ENCODE data around the gene AHRR.

DNA sequence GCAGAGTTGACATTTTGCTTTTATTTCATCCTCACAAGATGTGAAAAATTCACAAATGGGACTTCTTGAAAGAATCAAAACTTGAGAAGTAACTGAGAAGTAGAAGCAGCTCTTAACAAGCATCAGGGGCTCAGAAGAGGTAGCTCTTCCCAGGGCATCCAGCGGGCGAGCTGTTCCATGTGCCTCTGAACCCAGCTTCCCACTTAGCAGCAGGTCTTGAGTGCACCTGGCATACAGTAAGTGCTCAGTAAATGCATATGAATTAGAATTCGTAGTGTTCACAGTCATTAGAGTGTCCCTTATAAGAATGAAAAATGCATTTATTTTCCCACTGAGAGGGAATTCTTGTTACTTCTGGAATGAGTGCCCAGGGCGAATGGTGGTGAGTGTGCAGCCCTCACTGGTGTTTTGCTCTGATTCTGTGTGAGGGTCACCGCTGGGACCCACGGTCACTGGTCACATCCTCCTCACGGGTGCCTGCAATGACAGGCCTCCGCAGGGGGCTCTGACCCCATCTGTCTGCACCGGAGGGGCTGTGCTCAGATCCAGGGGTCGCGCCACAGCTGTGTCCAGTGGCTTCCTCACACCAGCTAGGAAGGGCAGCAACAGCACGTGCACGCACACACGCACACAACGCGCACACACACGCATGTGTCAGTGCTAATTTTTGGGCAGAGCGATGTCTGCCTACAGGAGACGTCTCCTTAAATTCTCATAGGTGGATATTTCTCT, 148.4 kb downstream of the AHRR start:
- TF ChIP-seq RFX5 (IDR thresholded peaks at IDR 0.05) (no peak), MAFK (IDR thresholded peaks at IDR 0.05; ENCODE audit: partially characterized antibody) (no peak), MAZ (IDR thresholded peaks at IDR 0.05; ENCODE audit: borderline replicate concordance, low read depth, low read length) (no peak), POLR2A (IDR thresholded peaks at IDR 0.05; ENCODE audit: low read length) (no peak), CBX2 (IDR thresholded peaks at IDR 0.05; ENCODE audit: borderline replicate concordance, low read depth) (no peak), RNF2 (IDR thresholded peaks at IDR 0.05; ENCODE audit: borderline replicate concordance, low read depth) (no peak), JUN (IDR thresholded peaks at IDR 0.05) (no peak)
- TF ChIP-seq, protein P1, sequence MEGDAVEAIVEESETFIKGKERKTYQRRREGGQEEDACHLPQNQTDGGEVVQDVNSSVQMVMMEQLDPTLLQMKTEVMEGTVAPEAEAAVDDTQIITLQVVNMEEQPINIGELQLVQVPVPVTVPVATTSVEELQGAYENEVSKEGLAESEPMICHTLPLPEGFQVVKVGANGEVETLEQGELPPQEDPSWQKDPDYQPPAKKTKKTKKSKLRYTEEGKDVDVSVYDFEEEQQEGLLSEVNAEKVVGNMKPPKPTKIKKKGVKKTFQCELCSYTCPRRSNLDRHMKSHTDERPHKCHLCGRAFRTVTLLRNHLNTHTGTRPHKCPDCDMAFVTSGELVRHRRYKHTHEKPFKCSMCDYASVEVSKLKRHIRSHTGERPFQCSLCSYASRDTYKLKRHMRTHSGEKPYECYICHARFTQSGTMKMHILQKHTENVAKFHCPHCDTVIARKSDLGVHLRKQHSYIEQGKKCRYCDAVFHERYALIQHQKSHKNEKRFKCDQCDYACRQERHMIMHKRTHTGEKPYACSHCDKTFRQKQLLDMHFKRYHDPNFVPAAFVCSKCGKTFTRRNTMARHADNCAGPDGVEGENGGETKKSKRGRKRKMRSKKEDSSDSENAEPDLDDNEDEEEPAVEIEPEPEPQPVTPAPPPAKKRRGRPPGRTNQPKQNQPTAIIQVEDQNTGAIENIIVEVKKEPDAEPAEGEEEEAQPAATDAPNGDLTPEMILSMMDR (IDR thresholded peaks at IDR 0.05), result no peak
- TF ChIP-seq, protein P2, sequence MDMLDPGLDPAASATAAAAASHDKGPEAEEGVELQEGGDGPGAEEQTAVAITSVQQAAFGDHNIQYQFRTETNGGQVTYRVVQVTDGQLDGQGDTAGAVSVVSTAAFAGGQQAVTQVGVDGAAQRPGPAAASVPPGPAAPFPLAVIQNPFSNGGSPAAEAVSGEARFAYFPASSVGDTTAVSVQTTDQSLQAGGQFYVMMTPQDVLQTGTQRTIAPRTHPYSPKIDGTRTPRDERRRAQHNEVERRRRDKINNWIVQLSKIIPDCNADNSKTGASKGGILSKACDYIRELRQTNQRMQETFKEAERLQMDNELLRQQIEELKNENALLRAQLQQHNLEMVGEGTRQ (IDR thresholded peaks at IDR 0.05), result no peak
